Adipocyte (in vitro differentiated cells): ENCODE results near the gene FNDC8.

Experiments
- DNase-seq: peaks from one replicate; pipeline ENCODE4 v3.0.0-alpha.2; 2015; ENCODE audit warnings: low read depth
- H3K27me3 ChIP-seq: replicated peaks from 2 replicates; pipeline ENCODE4 v1.7.0; 2013; ENCODE audit warnings: mild to moderate bottlenecking, low read length, moderate library complexity; ENCODE audit not compliant: control insufficient read depth, insufficient read depth
- H3K36me3 ChIP-seq: 2 replicates; pipeline ENCODE4 v1.7.0; 2013; ENCODE audit warnings: low read length, mild to moderate bottlenecking, moderate library complexity; ENCODE audit not compliant: control insufficient read depth, insufficient read depth, severe bottlenecking
- H3K4me1 ChIP-seq: 2 replicates; pipeline ENCODE4 v1.7.0; 2013; ENCODE audit warnings: mild to moderate bottlenecking, low read length, moderate library complexity; ENCODE audit not compliant: control insufficient read depth, insufficient read depth
- H3K4me3 ChIP-seq: 2 replicates; pipeline ENCODE4 v1.7.0; 2013; ENCODE audit warnings: mild to moderate bottlenecking, low read length, moderate library complexity
- H3K9ac ChIP-seq: 2 replicates; pipeline ENCODE4 v1.7.0; 2013; ENCODE audit warnings: mild to moderate bottlenecking, low read length, moderate library complexity
- H3K9me3 ChIP-seq: 2 replicates; pipeline ENCODE4 v1.7.0; 2013; ENCODE audit warnings: mild to moderate bottlenecking, low read length, moderate library complexity; ENCODE audit not compliant: control insufficient read depth

The FNDC8 gene

DNA sequence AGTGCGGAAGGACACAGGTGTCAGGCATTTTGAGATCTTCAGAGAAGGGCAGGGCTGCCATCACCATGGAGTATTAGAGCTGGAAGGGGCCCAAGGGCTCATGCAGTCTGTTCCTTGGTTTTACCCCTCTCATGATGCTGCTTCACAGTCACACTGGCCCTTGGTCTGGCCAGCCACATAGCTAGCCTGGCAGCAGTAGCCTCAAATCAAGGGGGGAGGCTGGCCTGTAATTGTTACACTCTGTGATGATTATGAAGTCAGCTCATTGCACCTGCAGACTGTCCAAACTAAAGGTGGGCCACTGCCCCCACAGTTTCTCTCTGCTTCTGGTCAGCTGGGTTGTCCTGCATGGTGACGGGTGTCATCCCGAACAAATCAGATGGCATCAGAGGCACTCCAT is at the start of gene FNDC8:
Gene FNDC8, plus strand, starts transcription at position 301 of the 400 bp plus-strand sequence. Its CDS starts 79 bp downstream, at position 380.
- H3K27me3 ChIP-seq: no peaks in the 10 kb centered on the region
- no peak within 1 kb of the TSS for H3K9ac ChIP-seq
- H3K4me1 ChIP-seq: peaks cover 9% of the 10 kb centered on the region
- H3K4me3 ChIP-seq: no peak within 1 kb of the TSS
- no peaks in the 10 kb centered on the region for H3K36me3 ChIP-seq
- no peaks in the 10 kb centered on the region for H3K9me3 ChIP-seq
- DNase-seq: no peak

DNA sequence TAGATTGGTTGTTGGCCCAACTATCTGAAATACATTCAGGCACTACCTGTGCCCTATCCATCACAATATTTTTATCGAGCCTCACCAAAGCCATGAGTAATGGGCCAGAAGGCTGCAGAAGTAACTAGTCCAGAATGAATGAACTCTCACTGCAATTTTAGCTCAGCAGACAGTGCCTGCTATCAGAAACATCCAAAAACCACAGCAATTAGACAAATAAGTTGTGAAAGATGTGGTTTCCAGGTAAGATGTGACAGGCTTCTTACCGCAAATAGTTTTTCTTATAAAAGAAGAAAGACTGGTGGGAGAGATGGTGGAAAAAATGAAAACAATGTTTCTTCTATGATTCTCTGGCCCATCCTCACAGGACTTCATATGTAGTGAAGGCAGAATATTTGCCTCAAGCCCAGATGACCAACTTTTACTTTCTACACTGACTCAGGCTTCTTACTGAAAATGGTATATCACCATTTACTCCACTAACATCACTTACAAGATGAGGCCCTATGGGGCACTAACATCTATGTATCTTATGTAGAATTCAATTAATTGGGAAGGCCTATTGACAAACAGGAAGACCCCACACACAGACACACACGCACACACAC is 48.1 kb upstream of the FNDC8 start:
- H3K9me3 ChIP-seq: no peaks in the 10 kb centered on the region
- no peaks in the 10 kb centered on the region for H3K36me3 ChIP-seq
- DNase-seq: no peak

DNA sequence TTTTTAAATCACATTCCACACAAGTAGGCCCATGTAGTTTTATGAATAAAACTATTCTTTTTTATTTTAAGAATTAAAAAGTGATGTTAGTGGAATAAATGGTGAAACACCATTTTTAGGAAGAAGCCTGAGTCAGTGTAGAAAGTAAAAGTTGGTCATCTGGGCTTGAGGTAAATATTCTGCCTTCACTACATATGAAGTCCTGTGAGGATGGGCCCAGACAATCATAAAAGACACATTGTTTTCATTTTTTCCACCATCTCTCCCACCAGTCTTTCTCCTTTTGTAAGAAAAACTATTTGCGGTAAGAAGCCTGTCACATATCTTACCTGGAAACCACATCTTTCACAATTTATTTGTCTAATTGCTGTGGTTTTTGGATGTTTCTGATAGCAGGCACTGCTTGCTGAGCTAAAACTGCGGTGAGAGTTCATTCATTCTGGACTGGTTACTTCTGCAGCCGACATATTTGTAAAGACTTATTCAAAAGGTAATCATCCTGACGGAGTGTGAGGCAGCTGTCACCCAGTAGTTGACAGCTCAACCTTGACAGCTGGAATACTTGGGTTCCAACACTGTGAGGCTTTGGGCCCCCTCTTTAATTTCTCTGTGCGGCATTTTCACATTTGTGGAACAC is 47.3 kb upstream of the FNDC8 start:
- Histone ChIP-seq H3K9ac (no peak overlapping the region), H3K36me3 (no peaks in the 10 kb centered on the region), H3K4me3 (no peak overlapping the region), H3K4me1 (peaks cover 11% of the 10 kb centered on the region), H3K27me3 (no peaks in the 10 kb centered on the region), H3K9me3 (no peaks in the 10 kb centered on the region)
- no peak for DNase-seq

More for the DNA sequence above, 48.1 kb upstream of the FNDC8 start:
- Histone ChIP-seq H3K4me3 (no peak overlapping the region), H3K9ac (no peak overlapping the region), H3K27me3 (no peaks in the 10 kb centered on the region), H3K4me1 (peaks cover 14% of the 10 kb centered on the region)

DNA sequence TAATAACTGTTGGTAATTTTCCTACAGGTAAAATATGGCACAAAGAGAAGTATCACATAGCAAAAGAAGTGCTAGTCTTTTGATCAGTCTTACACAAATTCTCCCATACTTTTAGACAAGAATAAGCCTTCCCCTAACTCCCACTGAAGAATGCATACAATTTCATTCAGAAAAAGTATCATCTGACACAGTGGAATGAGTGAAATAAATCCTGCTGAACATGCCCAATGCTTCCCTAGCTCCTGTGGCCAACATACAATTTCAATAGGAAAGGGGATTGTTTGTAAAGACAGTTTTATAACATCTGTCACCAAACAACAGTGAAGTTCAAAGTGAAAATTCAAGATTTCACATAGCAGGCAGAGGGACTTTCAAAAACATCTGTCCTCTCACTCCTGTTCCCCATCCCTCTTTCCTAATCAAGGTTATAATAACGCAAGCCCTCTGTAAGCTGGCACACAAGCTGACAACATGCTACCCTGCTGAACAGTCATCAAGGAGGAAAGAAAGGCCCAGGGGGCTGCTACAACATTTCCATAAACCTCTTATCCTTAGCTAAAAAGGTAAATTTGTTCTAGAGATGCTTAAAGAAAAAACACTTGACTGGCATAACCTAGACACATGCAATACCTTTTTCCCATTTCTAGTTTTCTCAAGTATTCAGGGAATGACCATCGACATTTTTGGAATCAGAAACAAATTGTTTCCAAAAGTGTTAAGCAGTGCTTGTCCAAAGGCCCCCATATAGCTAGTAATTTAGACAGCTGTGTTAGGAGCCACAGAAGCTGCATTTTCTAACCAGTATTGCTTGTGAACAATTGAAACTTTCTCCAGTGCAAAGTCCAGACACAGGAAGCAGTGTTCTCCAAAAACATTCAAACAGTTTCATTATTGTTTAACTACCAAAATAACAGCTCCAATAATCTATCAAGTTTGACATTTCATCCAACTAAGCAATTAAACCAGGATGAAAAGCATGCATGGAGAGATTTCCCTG is 46.4 kb upstream of the FNDC8 start:
- no peak overlapping the region for H3K4me3 ChIP-seq
- no peaks in the 10 kb centered on the region for H3K36me3 ChIP-seq
- DNase-seq: no peak
- H3K9ac ChIP-seq: no peak overlapping the region
- no peaks in the 10 kb centered on the region for H3K9me3 ChIP-seq
- H3K4me1 ChIP-seq: peaks cover 2% of the 10 kb centered on the region
- H3K27me3 ChIP-seq: no peaks in the 10 kb centered on the region

DNA sequence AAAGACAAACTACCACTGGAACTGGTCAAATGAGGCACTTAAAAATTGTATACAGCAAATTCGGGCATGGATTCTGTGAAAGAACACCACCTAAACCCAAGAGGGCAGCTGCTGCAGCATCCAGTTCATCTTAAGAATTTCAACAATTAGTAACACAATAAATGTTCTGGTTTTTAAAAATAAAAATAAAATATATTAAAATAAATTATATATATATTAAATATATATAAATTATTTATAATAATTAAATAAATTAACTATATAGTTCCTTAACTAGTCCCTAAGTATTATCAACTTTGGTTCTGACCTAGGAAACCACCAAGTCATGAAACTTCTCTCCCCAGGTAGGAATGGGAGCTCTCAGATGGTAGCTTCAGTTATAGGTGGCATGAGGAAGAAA is 44.5 kb upstream of the FNDC8 start:
- no peak overlapping the region for H3K4me3 ChIP-seq
- no peaks in the 10 kb centered on the region for H3K9me3 ChIP-seq
- H3K27me3 ChIP-seq: no peaks in the 10 kb centered on the region

DNA sequence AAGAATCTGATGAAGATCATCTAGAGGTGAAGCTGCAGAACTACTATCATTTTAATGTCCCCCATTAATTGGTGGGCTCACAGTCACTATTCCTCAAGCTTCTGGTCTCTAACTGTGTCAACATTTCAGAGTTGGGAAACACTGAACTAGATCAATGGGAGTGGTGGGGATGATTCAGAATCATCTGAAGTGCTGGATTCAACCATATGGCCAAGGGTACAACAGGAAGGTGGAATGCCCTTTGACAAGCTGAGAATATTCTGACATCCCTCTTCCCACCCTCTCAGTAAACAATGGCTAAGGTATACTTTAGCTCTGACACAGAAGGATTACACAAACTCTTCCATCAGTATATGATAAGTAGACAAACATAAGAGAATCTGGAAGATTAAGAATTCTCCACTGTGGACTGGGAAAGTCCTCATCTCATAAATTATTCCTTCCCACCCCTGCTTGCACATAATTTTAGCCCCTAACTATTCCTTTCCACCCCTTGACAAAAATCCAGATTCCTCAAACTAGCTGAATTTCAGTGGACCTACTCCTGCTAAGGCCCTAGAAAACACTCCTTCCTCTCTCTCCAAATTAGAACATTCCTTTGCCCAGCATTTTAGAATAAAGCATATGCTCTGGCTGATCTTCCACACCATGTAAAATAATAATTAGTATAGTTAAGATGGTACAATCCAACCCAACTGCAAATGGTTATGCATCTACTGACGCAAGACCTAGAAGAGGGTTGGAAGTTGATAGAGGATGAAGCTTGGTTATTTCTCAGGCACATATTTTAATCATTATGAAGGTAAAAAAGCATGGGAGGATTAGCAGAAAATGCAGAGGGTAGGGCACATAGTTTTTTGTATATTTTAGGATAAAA is 41.6 kb upstream of the FNDC8 start:
- no peaks in the 10 kb centered on the region for H3K27me3 ChIP-seq
- H3K36me3 ChIP-seq: no peaks in the 10 kb centered on the region
- H3K9me3 ChIP-seq: no peaks in the 10 kb centered on the region
- H3K4me1 ChIP-seq: peaks cover 12% of the 10 kb centered on the region
- H3K9ac ChIP-seq: no peak overlapping the region
- H3K4me3 ChIP-seq: no peak overlapping the region
- no peak for DNase-seq

More for the DNA sequence above, 44.5 kb upstream of the FNDC8 start:
- DNase-seq: no peak
- no peak overlapping the region for H3K9ac ChIP-seq
- H3K36me3 ChIP-seq: no peaks in the 10 kb centered on the region
- peaks cover 4% of the 10 kb centered on the region for H3K4me1 ChIP-seq

DNA sequence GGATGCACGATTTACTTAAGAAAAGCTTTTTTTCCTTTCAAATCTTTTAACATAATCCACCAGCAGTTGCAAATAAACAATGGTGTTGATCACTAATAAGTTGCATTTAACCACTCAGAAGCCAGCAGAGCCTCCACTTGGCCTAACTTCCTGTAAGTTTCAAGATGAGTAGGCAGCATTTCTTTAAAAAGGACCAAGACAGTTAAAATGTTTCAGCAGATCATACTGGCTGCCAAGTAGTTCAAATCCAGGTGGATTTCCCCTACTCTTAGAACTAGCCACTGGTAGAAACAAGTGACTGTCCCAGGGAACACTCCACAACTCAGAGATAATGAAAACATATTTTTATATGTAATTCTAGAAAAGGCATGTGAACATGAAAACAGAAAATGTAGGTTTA is 40.9 kb upstream of the FNDC8 start:
- no peak overlapping the region for H3K9ac ChIP-seq
- H3K9me3 ChIP-seq: no peaks in the 10 kb centered on the region
- H3K4me1 ChIP-seq: peaks cover 12% of the 10 kb centered on the region
- no peak for DNase-seq
- H3K27me3 ChIP-seq: no peaks in the 10 kb centered on the region
- H3K36me3 ChIP-seq: no peaks in the 10 kb centered on the region
- H3K4me3 ChIP-seq: no peak overlapping the region

DNA sequence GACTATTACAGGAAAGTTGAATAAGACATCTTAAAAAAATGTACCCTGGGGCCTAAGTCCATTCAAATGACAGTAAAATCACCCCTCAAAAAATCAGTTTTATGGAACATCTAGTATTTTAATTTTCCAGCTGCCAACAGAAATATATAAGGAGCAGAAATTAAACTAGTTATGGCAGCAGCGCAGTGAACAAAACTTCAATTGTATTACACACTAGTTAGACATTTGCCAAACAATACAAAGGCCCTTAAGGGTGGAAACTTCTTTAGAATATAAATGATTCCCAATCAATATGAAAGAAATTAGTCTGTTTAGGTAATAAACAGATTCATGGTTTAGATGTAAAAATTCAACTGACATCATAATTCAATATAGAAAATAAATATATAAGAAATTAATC is 39.8 kb upstream of the FNDC8 start:
- Histone ChIP-seq H3K4me3 (no peak overlapping the region), H3K36me3 (no peaks in the 10 kb centered on the region), H3K27me3 (no peaks in the 10 kb centered on the region), H3K4me1 (peaks cover 12% of the 10 kb centered on the region), H3K9me3 (no peaks in the 10 kb centered on the region), H3K9ac (no peak overlapping the region)
- no peak for DNase-seq

DNA sequence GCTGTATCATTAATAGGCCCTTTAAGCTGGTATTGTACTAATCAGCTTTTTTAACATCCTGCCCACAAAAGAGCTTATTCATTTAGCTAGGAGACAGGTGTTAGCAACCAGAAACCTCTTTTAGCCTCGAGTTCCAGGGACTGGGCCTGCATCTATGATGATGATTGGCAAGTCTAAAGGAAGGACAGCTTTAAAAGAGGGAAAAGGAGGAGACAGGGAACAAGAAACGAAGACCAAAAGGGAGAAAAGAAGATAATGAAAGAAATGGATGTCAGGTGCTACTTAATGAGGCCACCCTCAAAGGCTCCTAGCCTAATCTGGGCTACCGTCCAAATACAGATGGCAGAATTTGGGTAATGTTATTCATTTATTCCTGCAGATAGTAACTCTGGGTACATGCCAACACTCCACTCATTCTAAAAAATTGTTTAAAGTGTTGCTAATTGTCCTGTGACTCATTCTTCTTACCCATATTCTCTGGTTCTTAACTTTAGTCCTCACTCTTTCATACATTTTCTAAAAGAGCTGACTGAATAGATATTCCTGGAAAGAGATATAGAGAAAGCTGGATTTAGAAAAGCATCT is 39.2 kb upstream of the FNDC8 start:
- no peaks in the 10 kb centered on the region for H3K36me3 ChIP-seq
- no peak overlapping the region for H3K9ac ChIP-seq
- H3K9me3 ChIP-seq: no peaks in the 10 kb centered on the region
- H3K27me3 ChIP-seq: no peaks in the 10 kb centered on the region
- peaks cover 12% of the 10 kb centered on the region for H3K4me1 ChIP-seq
- no peak overlapping the region for H3K4me3 ChIP-seq
- peak; percentile 76 for DNase-seq

DNA sequence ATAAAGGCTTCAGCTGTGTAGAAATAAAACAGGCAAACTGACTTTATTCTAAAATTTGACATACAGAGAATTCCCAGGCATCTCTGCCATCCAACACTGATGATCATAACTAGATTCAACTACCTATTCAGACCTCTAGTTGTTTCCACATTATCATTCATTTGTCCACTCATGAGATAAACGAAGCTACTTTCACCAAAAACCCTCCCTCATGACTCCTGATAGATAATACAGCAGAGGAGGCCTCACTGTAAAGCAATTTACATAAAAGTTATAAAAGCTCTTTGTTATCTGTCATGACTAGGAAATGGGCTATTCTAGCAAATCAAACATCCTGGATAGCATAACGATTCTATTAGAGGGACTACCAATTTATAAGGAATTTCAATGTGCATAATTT is 38.3 kb upstream of the FNDC8 start:
- no peaks in the 10 kb centered on the region for H3K9me3 ChIP-seq
- H3K4me3 ChIP-seq: no peak overlapping the region
- DNase-seq: no peak
- no peak overlapping the region for H3K9ac ChIP-seq
- H3K36me3 ChIP-seq: no peaks in the 10 kb centered on the region
- no peaks in the 10 kb centered on the region for H3K27me3 ChIP-seq
- peaks cover 17% of the 10 kb centered on the region for H3K4me1 ChIP-seq
